A673 (cell line): ENCODE measurements around the gene SH2D2A.

Experiments used
- CTCF ChIP-seq: fragments of 300-800, 200-600 bp; sonication (generic); conservative IDR thresholded peaks from 2 replicates; pipeline ENCODE4 v1.5.1; 2017; ENCODE audit warnings: low read depth, mild to moderate bottlenecking, antibody characterized with exemption, low read length, moderate library complexity, mixed read lengths
- EZH2 ChIP-seq: fragments of 200-600 bp; sonication (generic); IDR thresholded peaks from 2 replicates; pipeline ENCODE4 v1.6.1; 2017; ENCODE audit warnings: borderline replicate concordance, low read depth, mild to moderate bottlenecking, mixed read lengths, antibody characterized with exemption, low read length; ENCODE audit not compliant: poor library complexity, severe bottlenecking

- TF ChIP-seq EZH2: no peak
- TF ChIP-seq CTCF: no peak
Observed at GRCh38 chr1:156834322-156834721, 17.7 kb upstream of the SH2D2A start.
